GM21360 (cell line): Measurements from ENCODE around the gene EIF2S2.

Source experiments
- ATAC-seq: cut with Tn5 transposase; IDR thresholded peaks from one replicate; pipeline ENCODE4 v1.9.1; 2021; ENCODE audit warnings: mild to moderate bottlenecking, moderate library complexity; ENCODE audit not compliant: unreplicated experiment

Gene EIF2S2

GRCh38 chr20:34065260-34065659 lies 46.8 kb downstream of the EIF2S2 start:
- ATAC-seq: no peak

GRCh38 chr20:34064286-34064685 lies 47.8 kb downstream of the EIF2S2 start:
- ATAC-seq: no peak

- ATAC-seq: no peak
These were observed 49.2 kb downstream of the EIF2S2 start for GRCh38 chr20:34062570-34063482.

DNA sequence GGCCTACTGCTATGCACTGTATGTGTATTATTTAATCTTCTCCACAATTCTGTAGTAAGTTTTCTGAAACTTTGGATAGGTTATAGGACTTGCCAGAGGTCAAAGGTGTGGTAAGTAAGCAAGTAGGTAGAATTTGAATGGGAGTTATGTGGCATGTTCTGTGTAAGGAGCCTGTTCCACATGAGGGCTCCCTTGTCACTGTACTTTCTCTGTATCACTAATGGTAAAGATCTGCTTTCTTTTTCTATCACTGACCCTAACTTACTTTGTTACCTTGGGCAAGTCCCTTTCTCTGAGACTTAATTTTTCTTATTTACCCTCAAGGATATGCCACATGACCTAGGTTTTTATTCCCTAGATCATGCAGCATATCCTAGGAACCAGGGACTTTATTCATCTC lies 50.3 kb downstream of the EIF2S2 start:
- ATAC-seq: no peak

GRCh38 chr20:34060970-34061369 lies 51.1 kb downstream of the EIF2S2 start:
- no peak for ATAC-seq

GRCh38 chr20:34058831-34059230 lies 53.2 kb downstream of the EIF2S2 start:
- no peak for ATAC-seq

DNA sequence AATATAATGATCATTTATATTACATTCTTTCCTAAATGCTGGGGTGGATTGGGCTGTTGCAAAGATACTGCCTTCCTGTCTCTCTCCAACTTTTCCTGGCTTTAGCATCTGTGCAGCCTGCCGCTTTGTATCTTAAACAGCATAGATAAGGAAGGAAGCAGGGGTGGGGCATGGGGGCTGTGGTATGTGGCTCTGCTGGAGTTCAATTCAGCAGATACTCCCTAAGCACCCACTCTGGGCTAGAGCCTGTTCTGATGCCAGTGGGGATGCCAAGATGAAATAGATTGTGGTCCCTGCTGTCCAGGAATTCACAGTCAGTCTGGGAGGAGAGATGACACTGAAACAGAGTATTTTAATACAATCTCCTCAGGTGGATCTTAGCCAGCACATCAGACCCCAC lies 56.8 kb downstream of the EIF2S2 start:
- ATAC-seq: no peak

GRCh38 chr20:34052414-34052813 lies 59.6 kb downstream of the EIF2S2 start:
- no peak for ATAC-seq

GRCh38 chr20:34049897-34050695 lies 61.9 kb downstream of the EIF2S2 start:
- no peak for ATAC-seq

DNA sequence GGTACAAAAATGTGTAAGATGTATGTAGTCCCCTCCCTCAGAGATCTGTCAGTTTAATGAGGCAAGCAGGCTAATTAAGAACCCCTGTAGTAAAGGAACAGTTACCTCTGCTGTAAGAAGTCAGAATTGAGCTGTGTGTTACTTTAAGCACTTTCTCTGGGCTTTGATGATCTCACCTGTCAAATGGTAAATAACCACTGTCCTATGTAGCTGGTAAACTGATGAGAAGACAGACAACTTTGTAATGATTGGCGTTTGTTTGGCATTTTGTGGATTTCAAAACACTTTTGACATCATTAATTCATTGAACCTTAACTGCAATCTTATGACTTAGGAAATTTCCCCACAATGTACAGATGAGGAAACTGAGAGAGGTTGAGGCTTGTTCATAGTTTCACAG lies 62.7 kb downstream of the EIF2S2 start:
- ATAC-seq: no peak

- no peak for ATAC-seq
These were observed 64.1 kb downstream of the EIF2S2 start for GRCh38 chr20:34047917-34048316.

DNA sequence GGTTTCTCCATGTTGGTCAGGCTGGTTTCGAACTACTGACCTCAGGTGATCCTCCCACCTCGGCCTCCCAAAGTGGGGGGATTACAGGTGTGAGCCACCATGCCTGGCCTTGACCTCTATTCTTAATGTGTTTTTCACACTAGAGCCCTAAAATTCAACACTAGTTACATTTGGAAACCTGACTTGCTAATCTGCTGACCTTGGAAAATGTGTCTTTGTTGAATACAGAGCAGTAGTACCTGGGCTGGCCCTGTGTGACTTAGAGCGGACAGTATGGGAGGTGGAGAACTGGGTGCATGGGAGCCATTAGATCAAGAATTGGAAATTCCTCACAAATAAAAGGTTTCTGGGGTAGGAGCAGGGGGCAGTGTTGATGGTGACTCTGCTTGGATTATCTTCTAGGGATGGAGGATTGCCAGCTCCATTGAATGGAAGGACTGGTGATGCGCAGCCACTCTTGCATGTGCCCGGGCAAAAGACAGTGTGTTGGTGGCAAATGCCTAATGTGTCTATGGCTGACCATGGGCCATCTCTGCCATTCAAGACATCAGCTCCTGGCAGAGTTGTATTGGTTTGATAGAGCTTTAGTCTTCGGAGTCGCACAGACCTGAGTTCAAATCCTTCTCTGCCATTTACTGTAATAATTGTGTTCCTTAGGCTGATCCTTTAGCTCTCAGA lies 64.9 kb downstream of the EIF2S2 start:
- no peak for ATAC-seq

DNA sequence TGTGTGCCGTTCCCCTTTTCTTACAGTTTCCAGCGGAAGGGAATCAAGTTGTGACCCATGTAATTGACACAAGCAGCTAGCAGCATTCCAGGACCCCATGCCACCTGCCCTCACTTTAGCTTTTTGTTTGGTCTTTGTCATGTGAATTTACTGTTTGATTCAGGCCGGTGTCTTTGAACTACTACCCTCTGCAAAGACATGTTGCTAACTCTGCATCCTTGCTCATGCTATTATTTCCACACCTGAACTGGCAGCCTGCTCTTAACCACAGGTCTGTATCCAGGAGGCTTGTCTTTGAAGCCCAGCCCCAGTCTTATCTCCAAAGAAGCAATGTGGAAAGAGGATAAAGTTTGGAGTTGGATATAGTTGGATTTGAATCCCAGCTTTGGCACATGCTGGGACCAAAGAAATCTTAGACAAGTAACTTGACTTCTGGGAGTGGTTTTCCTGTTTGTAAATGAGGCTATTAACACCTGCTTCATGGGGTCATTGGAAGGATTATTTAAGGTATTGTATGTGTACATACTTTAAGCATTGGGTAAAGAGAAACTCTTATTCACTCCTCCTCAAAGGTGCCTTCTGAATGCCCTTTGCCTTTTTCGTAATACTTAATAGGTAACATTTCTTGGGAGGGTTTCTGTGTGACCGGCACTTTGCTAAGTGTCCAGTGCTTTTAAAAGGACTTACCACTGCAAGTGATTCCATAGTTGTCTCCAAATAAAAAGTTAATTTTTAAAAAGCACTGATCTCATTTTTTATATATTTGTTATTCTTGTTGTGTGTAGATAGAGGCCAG lies 65.9 kb downstream of the EIF2S2 start:
- ATAC-seq: no peak

GRCh38 chr20:34045294-34045693 lies 66.7 kb downstream of the EIF2S2 start:
- no peak for ATAC-seq

DNA sequence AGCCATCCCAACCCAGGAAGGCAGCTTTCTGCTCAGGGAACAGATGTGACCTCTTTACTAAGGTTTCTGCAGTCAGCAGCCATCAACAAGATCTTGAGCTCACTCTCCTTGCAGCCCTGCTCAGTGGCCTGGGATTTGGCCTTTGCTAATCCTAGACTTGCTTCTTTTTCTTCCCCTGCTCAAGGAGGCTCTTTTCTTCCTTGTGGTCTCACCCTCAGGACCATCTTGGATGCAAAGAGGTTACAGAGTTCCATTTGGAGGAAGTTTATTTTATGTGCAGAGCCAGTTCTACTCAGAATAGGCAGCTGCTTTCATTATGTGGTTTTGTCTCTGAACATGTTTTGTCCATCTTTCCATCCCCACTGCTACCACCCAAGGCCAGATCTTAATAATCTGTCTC lies 69.0 kb downstream of the EIF2S2 start:
- no peak for ATAC-seq

- ATAC-seq: no peak
These were observed 69.8 kb downstream of the EIF2S2 start for GRCh38 chr20:34042262-34042661.

DNA sequence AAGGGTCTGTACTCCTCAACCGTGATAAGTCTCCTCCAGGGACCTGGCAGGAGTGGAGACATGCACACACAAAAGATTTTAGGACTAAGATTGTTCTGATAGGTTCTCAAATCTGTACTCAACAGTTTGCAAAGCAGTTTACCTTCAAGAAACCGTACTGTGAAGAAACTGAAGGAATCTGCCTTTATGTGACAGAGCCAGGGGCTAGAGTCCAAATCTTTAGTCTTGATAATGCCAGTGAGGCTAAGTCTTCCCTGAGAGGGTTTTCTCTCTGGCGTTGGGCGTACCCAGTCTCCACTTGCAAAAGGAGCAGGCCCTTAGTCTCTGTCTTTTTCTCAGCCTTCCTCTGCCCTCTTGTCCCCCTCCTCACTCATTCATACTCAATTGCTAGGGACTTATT lies 70.8 kb downstream of the EIF2S2 start:
- no peak for ATAC-seq

GRCh38 chr20:34040300-34040995 lies 71.6 kb downstream of the EIF2S2 start:
- no peak for ATAC-seq
